Thyroid gland (tissue), 4 donors: Measurements from ENCODE around the gene RNF224.

Experiments used
- POLR2A ChIP-seq, 2 donors: fragments of 450-650 bp; IDR thresholded peaks; one replicate each; pipeline ENCODE4 v1.6.1; 2017; ENCODE audit warnings: antibody characterized with exemption in 2 of 2, mild to moderate bottlenecking in 2 of 2, moderate library complexity in 1 of 2
- TF ChIP-seq, protein P1 (sequence below), 6 experiments: fragments of 200-600 bp in 3 of 6; fragments of 450-650 bp in 3 of 6; sonication (generic) in 3 of 6; IDR thresholded peaks; one replicate each; pipeline ENCODE4 v1.5.1; 2016 to 2019; ENCODE audit warnings: antibody characterized with exemption in 6 of 6, mild to moderate bottlenecking in 2 of 6, inconsistent platforms in 1 of 6, moderate library complexity in 1 of 6

DNA sequence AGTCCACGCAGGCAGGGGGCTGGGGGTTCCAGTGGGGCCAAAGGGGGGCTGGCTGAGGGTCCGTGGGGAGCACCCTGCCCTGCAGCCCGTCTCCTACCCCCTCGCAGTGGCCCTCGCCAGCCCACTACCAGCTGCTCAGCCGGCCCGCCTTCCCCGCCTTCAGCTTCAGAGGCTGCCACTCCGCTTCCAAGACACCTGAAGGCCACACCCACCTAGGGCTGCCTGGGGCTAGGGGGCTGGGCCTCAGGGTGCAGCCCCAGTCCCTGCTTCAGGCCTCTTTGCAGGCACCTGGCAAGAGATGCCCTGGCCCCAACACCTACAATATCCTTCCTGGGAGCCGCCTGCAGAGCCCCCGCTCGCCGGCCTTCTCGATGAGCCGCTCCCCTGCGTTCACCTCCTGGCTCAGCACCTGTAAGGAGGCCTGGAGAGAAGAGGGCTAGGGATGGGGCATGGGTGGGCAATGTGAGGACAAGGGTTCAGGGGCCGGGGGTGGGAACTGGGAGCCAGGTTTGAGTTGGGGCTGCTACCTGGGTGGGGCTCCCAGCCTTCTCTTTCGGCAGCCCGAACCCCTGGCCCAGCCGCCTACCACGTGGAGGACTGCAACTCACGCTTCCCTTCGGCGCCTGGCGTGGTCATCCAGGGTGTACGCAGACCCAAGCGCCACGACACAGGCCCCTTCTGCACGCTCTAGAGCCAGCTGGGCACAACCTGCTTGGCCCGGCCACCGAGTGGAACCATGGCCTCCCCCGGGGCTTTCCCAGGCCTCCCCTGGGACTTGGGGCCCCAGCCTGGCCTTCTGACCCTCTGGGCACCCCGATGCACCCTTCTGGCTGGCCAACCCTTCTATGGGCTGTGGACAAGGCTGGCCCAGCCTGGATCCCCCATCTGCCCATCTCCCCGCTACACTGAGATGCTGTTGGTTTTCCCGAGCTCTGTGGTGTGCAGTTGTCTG is 25.5 kb downstream of the RNF224 start:
- TF ChIP-seq, protein P1, sequence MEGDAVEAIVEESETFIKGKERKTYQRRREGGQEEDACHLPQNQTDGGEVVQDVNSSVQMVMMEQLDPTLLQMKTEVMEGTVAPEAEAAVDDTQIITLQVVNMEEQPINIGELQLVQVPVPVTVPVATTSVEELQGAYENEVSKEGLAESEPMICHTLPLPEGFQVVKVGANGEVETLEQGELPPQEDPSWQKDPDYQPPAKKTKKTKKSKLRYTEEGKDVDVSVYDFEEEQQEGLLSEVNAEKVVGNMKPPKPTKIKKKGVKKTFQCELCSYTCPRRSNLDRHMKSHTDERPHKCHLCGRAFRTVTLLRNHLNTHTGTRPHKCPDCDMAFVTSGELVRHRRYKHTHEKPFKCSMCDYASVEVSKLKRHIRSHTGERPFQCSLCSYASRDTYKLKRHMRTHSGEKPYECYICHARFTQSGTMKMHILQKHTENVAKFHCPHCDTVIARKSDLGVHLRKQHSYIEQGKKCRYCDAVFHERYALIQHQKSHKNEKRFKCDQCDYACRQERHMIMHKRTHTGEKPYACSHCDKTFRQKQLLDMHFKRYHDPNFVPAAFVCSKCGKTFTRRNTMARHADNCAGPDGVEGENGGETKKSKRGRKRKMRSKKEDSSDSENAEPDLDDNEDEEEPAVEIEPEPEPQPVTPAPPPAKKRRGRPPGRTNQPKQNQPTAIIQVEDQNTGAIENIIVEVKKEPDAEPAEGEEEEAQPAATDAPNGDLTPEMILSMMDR (IDR thresholded peaks at IDR 0.05), result no peak
- no peak for TF ChIP-seq POLR2A (IDR thresholded peaks at IDR 0.05)
